K562 (cell line): ENCODE data around the gene PLEKHH2. TPM values are rescaled to one million over a fixed set of nuclear protein-coding genes. Genes with fewer than 3 reads are reported as not detected.

Experiments
- CBFA2T3 ChIP-seq: fragments of 450-650 bp; IDR thresholded peaks from 2 replicates; pipeline ENCODE4 v1.6.1; 2017
- CTBP1 ChIP-seq: fragments of 450-650 bp; IDR thresholded peaks from 2 replicates; pipeline ENCODE4 v1.6.1; 2016; ENCODE audit warnings: borderline replicate concordance
- GTF2E2 ChIP-seq: fragments of 200-800 bp; sonication (Bioruptor generic); IDR thresholded peaks from 2 replicates; pipeline ENCODE4 v1.6.1; 2016; ENCODE audit warnings: missing genetic modification characterization, missing compliant biosample characterization
- GTF2F1 ChIP-seq: IDR thresholded peaks from 2 replicates; pipeline ENCODE4 v1.6.1; 2011; ENCODE audit warnings: low read depth, low read length, improper control_type of control experiment
- HDAC3 ChIP-seq: fragments of 450-650 bp; IDR thresholded peaks from 2 replicates; pipeline ENCODE4 v1.6.1; 2018; ENCODE audit warnings: borderline replicate concordance, mild to moderate bottlenecking, moderate library complexity; ENCODE audit not compliant: partially characterized antibody
- HLTF ChIP-seq: fragments of 450-650 bp; IDR thresholded peaks from 2 replicates; pipeline ENCODE4 v1.6.1; 2016
- LEF1 ChIP-seq: fragments of 450-650 bp; IDR thresholded peaks from 2 replicates; pipeline ENCODE4 v1.6.1; 2016; ENCODE audit warnings: mild to moderate bottlenecking
- OTX1 ChIP-seq: fragments of 450-650 bp; formaldehyde crosslinking; IDR thresholded peaks from 2 replicates; pipeline ENCODE4 v1.4.0; 2022; ENCODE audit warnings: mild to moderate bottlenecking
- PHB ChIP-seq: fragments of 250-450 bp; sonication (Bioruptor Pico); IDR thresholded peaks from 2 replicates; pipeline ENCODE4 v1.5.0; 2021
- SAFB2 ChIP-seq: fragments of 200-400 bp; formaldehyde crosslinking; IDR thresholded peaks from 2 replicates; pipeline ENCODE4 v1.6.1; 2018; ENCODE audit warnings: borderline replicate concordance, low read length, low read depth, moderate library complexity; ENCODE audit not compliant: severe bottlenecking
- SP1 ChIP-seq: sonication (generic); formaldehyde crosslinking; IDR thresholded peaks from 2 replicates; pipeline ENCODE4 v1.8.1; 2022; ENCODE audit warnings: mild to moderate bottlenecking, missing genetic modification reagents
- STAT5A ChIP-seq: IDR thresholded peaks from 2 replicates; pipeline ENCODE4 v1.6.1; 2012; ENCODE audit warnings: low read length, inconsistent platforms, borderline replicate concordance
- ZKSCAN1 ChIP-seq: fragments of 150-350 bp; IDR thresholded peaks from 2 replicates; pipeline ENCODE4 v1.6.1; 2016; ENCODE audit warnings: low read depth, low read length
- ZNF133 ChIP-seq: fragments of 250-450 bp; sonication (Bioruptor Pico); IDR thresholded peaks from 2 replicates; pipeline ENCODE4 v1.4.0; 2020; ENCODE audit warnings: mild to moderate bottlenecking
- polyA plus RNA-seq, 8 experiments: library from polyadenylated mRNA; depleted of rRNA in 4 of 8; stranded (reverse) in 5 of 8; unstranded in 3 of 8; fragments of >200 nt; fragmentation: Nextera tagmentation in 2 of 8; fragmentation: Illumina TruSeq in 1 of 8; extraction: Ambion mirVana in 2 of 8; extraction: Trizol in 1 of 8; gene quantifications; 2 replicates each; pipeline versions ENCODE4 v1.2.1 to v1.2.3, GENCODE V29; 2011 to 2014; ENCODE audit warnings: inconsistent platforms in 1 of 8, missing spikeins in 1 of 8
- total RNA-seq, 7 experiments: library from RNA; depleted of rRNA in 6 of 7; stranded (reverse); fragments of >200 nt in 6 of 7; fragmentation: Illumina TruSeq in 2 of 7; extraction: Trizol in 2 of 7; gene quantifications; 2 replicates each; pipeline versions ENCODE4 v1.2.1 to v1.2.3, GENCODE V29; 2011 to 2021; ENCODE audit warnings: low replicate concordance in 1 of 7
- TF ChIP-seq, protein P1 (sequence below): fragments of 250-450 bp; sonication (Bioruptor Pico); IDR thresholded peaks from 2 replicates; pipeline ENCODE4 v1.4.0; 2020; ENCODE audit warnings: mild to moderate bottlenecking
- TF ChIP-seq, protein P2 (sequence below): fragments of 450-650 bp; IDR thresholded peaks from 2 replicates; pipeline ENCODE4 v1.6.1; 2016; ENCODE audit warnings: low read depth

The PLEKHH2 gene
- total and polyA plus RNA-seq, 9 of the 15 experiments (the other 6 are each of a cell fraction or from before 2014, with no cell fraction given): 0.77 to 13.5 (median 2.7) TPM

DNA sequence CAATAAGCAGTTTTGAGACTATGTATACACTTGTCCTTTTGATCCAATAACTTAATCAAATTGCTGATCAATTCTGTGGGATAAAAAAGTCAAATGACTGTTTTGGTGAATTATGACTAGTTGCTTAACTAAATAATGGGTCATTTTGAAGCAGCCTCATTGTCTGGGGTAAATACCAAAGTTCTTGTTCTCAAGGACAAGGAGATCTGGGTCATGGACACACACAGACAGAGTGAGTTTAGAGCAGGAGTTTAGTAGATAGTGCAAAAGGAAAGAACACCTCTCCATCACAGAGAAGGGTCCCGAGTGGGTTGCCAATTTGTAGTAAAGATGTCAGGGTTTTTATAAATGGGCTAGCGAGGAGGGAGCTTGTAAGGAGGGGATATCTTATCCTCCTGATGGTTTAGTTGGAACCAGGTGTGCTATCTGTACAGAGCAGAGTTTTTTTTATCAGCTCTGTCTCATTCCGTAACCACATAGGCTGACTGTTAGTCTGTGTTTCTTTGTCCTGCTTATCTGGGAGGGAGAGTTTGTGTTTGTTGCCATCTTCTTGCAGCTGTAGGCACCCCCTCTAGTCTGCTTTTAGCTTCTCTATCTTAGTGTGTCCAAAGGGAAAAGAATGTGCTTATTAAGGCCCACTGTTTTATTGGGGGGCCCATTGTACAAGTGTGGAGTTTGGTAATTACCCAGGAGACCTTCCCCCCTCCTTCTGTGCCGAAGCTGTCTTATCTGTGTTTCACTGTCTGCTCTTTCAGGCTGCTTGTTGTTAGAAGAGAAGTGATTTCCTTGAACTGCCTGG is 87.9 kb downstream of the PLEKHH2 start (continued):
- peak; percentile 92 for TF ChIP-seq LEF1
- peak; percentile 96 for TF ChIP-seq HDAC3
- peak; percentile 97 for TF ChIP-seq CTBP1
- peak; percentile 97 for TF ChIP-seq HLTF
- no peak for TF ChIP-seq ZNF133
- TF ChIP-seq PHB (CRISPR knock-in tag): no peak
- peak; percentile 57; the same call in 1 of the 2 replicates for TF ChIP-seq OTX1 (CRISPR knock-in tag)
- TF ChIP-seq GTF2E2 (tag): peak; percentile 69; the same call in 1 of the 2 replicates
- no peak for TF ChIP-seq ZKSCAN1
- peak; percentile 97 for TF ChIP-seq STAT5A
- no peak for TF ChIP-seq GTF2F1
- peak; percentile 100 for TF ChIP-seq CBFA2T3
- 0 out of 2 replicates have a peak, but pooled peaks have one; percentile 13 for TF ChIP-seq SP1 (CRISPR knock-in tag)
- TF ChIP-seq, protein P1, sequence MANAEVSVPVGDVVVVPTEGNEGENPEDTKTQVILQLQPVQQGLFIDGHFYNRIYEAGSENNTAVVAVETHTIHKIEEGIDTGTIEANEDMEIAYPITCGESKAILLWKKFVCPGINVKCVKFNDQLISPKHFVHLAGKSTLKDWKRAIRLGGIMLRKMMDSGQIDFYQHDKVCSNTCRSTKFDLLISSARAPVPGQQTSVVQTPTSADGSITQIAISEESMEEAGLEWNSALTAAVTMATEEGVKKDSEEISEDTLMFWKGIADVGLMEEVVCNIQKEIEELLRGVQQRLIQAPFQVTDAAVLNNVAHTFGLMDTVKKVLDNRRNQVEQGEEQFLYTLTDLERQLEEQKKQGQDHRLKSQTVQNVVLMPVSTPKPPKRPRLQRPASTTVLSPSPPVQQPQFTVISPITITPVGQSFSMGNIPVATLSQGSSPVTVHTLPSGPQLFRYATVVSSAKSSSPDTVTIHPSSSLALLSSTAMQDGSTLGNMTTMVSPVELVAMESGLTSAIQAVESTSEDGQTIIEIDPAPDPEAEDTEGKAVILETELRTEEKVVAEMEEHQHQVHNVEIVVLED (CRISPR knock-in tag): 0 out of 2 replicates have a peak, but pooled peaks have one; percentile 29
- TF ChIP-seq, protein P2, sequence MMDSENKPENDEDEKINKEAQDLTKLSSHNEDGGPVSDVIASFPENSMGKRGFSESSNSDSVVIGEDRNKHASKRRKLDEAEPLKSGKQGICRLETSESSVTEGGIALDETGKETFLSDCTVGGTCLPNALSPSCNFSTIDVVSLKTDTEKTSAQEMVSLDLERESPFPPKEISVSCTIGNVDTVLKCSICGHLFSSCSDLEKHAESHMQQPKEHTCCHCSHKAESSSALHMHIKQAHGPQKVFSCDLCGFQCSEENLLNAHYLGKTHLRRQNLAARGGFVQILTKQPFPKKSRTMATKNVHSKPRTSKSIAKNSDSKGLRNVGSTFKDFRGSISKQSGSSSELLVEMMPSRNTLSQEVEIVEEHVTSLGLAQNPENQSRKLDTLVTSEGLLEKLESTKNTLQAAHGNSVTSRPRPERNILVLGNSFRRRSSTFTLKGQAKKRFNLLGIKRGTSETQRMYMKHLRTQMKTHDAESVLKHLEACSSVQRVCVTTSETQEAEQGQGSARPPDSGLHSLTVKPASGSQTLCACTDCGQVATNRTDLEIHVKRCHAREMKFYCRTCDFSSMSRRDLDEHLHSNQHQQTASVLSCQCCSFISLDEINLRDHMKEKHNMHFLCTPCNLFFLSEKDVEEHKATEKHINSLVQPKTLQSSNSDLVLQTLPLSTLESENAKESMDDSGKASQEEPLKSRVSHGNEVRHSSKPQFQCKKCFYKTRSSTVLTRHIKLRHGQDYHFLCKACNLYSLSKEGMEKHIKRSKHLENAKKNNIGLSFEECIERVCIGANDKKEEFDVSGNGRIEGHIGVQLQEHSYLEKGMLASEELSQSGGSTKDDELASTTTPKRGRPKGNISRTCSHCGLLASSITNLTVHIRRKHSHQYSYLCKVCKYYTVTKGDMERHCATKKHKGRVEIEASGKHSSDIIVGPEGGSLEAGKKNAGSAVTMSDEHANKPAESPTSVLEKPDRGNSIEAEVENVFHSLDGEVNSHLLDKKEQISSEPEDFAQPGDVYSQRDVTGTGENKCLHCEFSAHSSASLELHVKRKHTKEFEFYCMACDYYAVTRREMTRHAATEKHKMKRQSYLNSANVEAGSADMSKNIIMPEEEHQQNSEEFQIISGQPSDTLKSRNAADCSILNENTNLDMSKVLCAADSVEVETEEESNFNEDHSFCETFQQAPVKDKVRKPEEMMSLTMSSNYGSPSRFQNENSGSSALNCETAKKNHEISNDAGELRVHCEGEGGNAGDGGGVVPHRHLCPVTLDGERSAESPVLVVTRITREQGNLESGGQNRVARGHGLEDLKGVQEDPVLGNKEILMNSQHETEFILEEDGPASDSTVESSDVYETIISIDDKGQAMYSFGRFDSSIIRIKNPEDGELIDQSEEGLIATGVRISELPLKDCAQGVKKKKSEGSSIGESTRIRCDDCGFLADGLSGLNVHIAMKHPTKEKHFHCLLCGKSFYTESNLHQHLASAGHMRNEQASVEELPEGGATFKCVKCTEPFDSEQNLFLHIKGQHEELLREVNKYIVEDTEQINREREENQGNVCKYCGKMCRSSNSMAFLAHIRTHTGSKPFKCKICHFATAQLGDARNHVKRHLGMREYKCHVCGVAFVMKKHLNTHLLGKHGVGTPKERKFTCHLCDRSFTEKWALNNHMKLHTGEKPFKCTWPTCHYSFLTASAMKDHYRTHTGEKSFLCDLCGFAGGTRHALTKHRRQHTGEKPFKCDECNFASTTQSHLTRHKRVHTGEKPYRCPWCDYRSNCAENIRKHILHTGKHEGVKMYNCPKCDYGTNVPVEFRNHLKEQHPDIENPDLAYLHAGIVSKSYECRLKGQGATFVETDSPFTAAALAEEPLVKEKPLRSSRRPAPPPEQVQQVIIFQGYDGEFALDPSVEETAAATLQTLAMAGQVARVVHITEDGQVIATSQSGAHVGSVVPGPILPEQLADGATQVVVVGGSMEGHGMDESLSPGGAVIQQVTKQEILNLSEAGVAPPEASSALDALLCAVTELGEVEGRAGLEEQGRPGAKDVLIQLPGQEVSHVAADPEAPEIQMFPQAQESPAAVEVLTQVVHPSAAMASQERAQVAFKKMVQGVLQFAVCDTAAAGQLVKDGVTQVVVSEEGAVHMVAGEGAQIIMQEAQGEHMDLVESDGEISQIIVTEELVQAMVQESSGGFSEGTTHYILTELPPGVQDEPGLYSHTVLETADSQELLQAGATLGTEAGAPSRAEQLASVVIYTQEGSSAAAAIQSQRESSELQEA: no peak
- no peak for TF ChIP-seq SAFB2
